ENCODE measurements around the gene EXOG.

DNA sequence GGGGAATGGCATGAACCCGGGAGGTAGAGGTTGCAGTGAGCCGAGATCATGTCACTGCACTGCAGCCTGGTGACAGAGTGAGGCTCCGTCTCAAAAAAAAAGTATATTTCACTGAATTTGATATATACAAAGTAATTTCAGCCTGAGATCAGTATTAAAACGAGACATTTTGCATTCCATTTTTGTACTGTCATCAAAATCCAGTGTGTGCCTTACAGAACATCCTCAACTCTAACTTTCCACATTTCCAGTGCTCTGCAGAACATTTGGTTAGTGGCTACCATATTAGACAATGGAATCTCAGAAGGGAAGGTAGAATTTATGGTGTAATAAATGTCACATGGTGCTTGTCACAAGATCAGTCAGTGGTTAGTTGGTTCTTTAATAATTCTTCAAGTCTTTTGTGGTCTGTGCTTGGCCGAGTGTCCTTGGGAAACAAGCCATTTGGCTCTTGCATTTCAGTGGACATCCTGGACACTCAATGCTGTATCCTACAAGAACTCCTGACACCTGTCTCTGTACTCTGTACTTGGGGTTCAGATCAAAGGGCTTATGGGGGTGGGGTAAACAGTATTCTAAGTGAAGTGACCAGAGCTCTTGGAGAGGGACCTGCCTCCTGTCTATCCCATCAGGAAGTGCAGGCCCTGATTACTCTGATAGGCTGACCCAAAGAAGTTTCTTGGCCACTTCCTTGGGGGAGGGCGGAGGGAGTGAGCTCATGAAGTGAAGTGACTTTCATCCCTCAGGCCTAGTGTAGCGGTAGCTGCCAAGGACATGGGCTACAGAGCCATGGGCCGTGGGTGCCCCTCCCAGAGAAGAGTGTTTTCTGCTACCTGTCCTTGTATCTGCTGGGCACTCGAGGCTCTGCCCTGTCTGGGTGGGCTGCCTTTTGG lies 38.8 kb upstream of the EXOG start:
- TF ChIP-seq CTCF (IDR thresholded peaks at IDR 0.05), result no peak
- TF ChIP-seq EP300 (IDR thresholded peaks at IDR 0.05), result no peak
- TF ChIP-seq POLR2AphosphoS5 (IDR thresholded peaks at IDR 0.05), result peak in 2 of 4 donors; percentile 16 to 40
- TF ChIP-seq POLR2A (IDR thresholded peaks at IDR 0.05), result no peak
